NCI-H2029 treated with DMSO at 0.1 percent for 48 hours (cell line): ENCODE data around the gene OPCML.

Experiments used
- DNase-seq: peaks from one replicate; lab custom pipeline; 2025; lab: John Stamatoyannopoulos, UW

Gene OPCML

DNA sequence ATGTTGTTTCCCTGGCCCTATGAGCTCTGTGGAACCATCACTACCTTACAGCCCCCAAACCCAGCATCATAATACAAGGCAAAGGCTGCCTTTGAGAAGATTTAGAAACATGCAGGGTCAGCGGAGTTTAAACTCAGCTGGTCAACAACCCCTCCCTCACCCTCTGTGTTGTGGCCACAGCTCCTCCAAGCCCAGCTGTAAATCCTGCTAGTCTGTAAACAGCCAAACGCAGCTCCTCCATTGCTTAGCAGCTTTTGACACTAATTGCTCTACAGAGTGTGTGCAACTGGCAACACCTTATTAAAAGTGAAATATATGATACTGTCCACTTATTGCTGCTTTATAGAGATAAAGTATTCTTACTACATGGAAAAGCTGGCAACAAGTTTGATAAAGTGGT is 29.1 kb downstream of the OPCML start:
- no peak for DNase-seq

- DNase-seq = no peak
Observed at GRCh38 chr11:133501643-133502539, 30.4 kb downstream of the OPCML start.

- DNase-seq = no peak
Observed at GRCh38 chr11:133500936-133501335, 31.4 kb downstream of the OPCML start.

DNA sequence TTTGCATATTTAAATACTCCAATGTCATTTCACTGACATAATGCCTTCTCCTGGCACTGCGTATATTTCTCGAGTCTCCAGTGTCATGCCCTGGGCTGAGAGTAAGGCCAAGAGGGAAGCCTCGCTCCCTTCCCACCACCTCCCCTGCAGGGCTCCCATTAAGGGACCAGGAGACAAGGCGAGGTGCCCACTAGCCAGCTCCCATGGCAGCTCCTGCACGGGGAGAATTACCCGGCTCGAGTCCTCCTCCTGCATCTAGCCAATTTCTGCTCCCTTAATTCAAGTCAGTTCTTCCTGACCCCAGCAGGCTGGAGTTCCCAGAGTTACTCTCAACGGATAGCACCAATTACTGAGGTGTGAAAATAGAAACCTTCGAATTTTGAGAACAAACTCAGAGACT is 31.9 kb downstream of the OPCML start:
- no peak for DNase-seq

DNA sequence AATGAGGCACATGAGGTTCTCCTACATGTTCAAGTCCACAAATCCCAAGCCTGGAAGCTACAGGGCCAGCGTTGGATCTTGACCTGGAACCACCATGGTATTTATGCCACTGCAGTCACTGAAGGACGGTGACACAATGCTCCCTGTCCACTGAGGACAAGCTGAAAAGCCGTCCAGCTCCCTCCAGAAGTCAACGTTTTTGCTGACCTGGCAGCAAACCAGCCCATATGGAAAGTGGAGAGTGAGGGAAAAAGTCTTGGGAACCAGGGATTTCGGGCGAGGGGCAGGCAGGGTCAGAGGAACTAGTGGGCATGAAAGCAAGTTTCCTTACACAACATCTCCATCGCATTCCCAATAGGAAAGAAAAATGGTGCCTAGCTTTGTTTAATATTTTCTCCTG is 33.3 kb downstream of the OPCML start:
- DNase-seq = no peak

- DNase-seq = no peak
Observed at GRCh38 chr11:133497477-133498140, 34.7 kb downstream of the OPCML start.

DNA sequence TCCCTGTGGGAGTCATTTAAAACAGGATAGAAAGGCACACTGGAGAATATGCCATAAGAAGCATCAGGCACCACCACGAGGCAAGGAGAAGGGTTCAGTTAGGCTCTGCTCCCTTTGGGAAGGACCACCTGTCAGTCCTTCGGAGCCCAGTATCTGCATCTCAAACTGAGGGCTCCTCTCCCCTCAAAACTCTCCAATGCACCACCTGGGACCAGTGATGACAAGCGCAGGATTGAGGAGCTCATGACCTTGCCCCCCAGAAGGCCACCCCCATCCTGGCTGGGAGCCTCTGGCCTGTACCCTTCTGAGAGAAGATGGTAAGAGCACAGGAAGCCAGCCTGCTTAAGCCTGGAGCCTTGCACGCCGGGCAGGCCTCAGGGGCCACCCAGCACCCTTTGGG is 39.4 kb downstream of the OPCML start:
- DNase-seq = no peak

GRCh38 chr11:133491680-133492383 is 40.5 kb downstream of the OPCML start:
- DNase-seq = no peak

DNA sequence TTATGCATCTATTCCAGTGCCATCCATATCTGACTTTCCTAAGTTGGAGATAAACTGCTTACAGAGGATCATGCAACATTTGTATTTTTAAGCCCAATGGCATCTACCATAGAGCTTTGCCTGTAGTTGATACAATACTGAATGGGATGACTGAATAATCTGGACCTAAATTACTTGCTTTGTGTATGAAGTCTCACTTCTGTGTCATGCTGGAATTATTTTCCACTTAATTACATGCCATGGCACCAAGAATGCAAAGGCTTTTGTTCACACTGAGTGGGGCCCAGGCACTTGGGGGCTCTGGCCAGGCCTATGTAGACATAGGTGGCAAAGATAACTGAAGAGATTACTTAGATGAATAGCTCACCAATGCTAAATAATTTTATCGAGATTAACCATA is 51.6 kb downstream of the OPCML start:
- DNase-seq = no peak

DNA sequence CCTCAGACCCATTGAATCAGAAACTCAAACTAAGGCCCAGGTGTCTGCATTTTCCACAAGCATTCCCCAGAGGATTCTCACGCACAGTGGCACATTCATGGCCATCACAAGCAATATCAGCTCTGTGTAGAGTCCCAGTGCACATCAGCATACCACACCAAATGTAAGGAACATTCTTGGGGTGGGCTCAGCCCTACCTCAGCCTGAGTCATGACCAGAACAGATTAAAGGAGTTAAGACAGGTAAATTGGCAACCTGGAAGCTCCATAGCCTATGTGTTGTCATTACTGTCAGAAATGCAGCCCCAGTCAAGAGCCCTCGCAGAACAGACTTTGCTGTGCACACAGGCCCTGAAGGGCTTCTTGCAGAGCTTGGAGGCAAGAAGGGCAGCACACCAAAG is 53.1 kb downstream of the OPCML start:
- no peak for DNase-seq

- no peak for DNase-seq
Observed at GRCh38 chr11:133477251-133477625, 55.1 kb downstream of the OPCML start.

GRCh38 chr11:133476570-133477250 is 55.6 kb downstream of the OPCML start:
- DNase-seq = no peak

GRCh38 chr11:133474461-133474860 is 57.8 kb downstream of the OPCML start:
- no peak for DNase-seq

- no peak for DNase-seq
Observed at GRCh38 chr11:133467686-133468085, 64.6 kb downstream of the OPCML start.

DNA sequence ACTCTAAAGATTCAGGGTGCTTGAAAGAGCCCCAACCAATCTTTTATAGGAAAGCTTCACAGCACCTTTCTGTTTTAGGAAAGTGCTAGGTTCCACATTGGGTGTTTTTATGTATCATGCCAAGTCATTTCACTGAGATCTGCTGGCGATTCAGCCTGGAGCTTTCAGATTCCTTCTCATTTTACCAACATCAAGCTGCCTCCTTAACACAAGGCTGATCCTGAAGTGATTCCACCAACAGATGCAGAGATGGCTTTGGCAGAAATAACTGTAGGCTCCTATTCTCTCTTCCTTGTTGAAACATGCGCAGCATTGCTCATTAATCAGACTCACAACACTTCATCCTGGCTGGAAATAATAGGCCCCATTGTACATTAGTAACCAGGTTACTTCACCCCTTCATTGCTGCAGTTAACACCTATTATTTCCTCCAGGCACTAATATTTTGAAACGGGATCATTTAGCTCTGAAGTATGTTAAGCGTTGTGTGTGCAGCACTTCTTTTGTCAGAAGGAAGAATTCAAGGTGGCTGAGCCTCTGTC is 89.0 kb downstream of the OPCML start:
- DNase-seq = no peak

DNA sequence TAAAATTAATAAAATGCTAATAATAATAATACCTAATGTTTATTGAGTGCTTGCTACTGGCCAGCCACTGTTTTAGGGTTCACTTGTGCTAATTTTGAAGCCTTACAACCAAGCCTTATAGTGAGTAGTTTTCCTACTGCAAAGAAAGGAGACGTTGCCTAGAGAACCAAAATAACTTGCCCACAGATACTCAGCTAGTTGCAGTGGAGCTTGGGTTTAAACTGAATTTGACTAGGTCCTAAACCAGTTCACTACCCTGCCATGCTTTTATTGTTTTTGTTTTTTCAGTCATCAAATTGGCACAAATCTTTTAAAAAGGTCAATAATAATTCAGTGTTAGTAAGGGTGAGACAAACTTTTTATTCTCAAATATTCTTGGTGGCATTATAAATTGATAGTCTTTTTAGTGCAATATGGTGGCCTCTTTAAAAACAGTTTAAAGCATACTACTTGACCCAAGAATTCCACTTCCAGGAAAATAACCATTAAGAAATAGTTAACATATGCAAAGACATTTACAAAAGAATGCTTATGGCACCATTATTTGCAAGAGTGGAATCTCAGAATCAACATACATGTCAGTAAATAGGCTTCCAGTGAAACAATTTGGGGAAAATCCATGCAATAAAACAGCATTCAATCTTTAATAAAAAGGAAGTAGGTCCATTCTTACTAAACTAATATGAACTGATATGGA is 90.2 kb downstream of the OPCML start:
- no peak for DNase-seq

GRCh38 chr11:133425992-133426391 is 106.3 kb downstream of the OPCML start:
- DNase-seq = no peak

GRCh38 chr11:133425245-133425644 is 107.1 kb downstream of the OPCML start:
- no peak for DNase-seq

DNA sequence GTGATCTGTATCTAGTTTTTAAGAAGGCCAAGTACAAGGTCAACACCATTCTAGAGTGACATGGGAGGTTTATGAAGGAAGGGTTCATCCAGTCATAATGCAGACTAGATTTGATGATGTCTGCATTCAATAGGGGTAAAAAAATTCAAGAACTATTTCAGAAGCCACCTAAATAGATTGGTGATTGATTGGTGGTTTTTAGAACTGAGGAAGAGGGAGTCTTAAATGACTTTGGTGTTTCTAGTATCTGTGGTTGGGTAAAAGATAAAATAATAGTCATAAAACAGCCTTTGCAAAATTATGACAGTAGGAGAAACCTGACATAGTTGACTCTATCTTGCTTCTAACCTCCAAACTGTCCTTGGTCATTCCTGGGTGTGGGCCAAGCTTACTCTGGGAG is 114.1 kb downstream of the OPCML start:
- no peak for DNase-seq

GRCh38 chr11:133414506-133414905 is 117.8 kb downstream of the OPCML start:
- no peak for DNase-seq

- no peak for DNase-seq
Observed at GRCh38 chr11:133413703-133414102, 118.6 kb downstream of the OPCML start.
